ENCODE data around the gene SH3GLB1.
A peak's percentile ranks its signal among the peaks of the same experiment; 100 is the strongest.
"Not testable (repeated sequence)": the region's sequence is repeated elsewhere in the genome, so short reads cannot be mapped to it uniquely, and the experiment has no call there.

Gene SH3GLB1

DNA sequence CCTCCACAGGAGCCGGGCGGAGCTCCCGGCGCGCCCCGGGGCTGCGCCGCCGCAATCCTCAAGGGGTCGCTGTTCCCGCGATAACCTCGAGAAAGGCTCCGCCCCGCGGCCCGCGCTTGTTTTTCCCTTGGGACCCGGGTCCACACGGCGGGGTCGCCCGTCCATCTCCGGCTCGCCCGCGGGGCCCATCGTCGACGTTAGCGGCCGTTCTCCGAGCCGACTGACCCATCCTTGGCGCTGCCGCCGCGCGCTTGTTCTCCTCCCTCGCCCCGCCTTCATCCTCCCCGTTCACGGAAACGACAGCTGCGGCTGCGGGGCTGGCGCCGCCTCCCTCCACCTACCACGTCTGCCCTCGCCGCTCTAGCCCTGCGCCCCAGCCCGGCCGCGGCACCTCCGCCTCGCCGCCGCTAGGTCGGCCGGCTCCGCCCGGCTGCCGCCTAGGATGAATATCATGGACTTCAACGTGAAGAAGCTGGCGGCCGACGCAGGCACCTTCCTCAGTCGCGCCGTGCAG, at the start of gene SH3GLB1:
Gene SH3GLB1, plus strand, starts transcription at position 119 of the 514 bp plus-strand sequence. Its CDS starts 324 bp downstream, at position 443.
- peak; percentile 92 for DNase-seq

DNA sequence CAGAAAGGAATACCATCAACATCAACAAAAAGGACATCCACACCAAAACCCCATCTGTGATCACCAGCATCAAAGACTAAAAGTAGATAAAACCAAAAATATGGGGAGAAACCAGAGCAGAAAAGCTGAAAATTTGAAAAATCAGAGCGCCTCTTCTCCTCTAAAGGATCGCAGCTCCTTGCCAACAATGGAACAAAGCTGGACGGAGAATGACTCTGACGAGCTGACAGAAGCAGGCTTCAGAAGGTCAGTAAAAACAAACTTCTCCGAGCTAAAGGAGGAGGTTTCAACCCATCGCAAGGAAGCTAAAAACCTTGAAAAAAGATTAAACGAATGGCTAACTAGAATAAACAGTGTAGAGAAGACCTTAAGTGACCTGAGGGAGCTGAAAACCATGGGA, 46.0 kb upstream of the SH3GLB1 start:
- not testable (repeated sequence) for DNase-seq

- DNase-seq: no peak
These were observed 38.0 kb upstream of the SH3GLB1 start for GRCh38 chr1:86666368-86666767.

- no peak for DNase-seq
These were observed 16.8 kb upstream of the SH3GLB1 start for GRCh38 chr1:86687595-86687994.

- no peak for DNase-seq
These were observed 11.7 kb upstream of the SH3GLB1 start for GRCh38 chr1:86692641-86693040.

- no peak for DNase-seq
These were observed 9.0 kb upstream of the SH3GLB1 start for GRCh38 chr1:86695400-86695799.

DNA sequence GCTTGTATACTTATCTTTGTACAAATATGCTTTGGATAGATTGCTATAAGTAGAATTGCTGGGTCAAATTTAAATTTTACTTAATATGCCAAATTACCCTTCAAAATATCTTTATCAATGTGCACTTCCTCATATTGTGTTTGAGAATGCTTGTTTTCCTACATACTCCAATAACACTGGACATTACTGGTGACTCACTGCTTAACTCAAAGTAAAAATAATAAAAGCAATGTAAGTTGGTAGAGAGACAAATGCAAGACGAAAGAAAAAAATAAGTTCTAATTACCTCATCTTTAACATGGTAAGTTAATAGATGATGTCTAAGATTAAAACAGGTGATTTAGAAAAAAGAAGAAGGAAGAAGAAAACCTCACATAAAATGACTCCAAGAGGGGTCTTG, 7.9 kb upstream of the SH3GLB1 start:
- no peak for DNase-seq

DNA sequence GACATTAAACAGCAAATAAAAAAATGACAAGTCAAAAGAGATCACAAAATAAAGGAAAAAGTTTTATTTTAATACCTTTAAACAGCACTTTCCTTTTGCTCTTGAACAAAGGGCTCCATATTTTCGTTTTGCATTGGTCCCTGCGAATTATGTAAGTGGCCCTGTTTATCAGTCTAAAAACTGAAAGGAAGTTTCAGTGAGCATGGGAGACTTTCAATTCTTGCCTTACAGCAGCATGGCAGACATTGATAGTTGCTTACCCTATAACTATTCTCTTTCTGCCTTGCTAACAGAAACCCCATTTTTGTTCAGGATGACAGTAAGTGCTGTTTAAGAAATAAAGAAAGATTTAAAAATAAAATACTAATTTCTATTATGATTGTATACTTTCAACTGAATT, 5.2 kb upstream of the SH3GLB1 start:
- DNase-seq: no peak

GRCh38 chr1:86701731-86702130, 2.6 kb upstream of the SH3GLB1 start:
- DNase-seq: no peak

GRCh38 chr1:86702954-86703494, 1.4 kb upstream of the SH3GLB1 start:
- DNase-seq: not testable (repeated sequence)

DNA sequence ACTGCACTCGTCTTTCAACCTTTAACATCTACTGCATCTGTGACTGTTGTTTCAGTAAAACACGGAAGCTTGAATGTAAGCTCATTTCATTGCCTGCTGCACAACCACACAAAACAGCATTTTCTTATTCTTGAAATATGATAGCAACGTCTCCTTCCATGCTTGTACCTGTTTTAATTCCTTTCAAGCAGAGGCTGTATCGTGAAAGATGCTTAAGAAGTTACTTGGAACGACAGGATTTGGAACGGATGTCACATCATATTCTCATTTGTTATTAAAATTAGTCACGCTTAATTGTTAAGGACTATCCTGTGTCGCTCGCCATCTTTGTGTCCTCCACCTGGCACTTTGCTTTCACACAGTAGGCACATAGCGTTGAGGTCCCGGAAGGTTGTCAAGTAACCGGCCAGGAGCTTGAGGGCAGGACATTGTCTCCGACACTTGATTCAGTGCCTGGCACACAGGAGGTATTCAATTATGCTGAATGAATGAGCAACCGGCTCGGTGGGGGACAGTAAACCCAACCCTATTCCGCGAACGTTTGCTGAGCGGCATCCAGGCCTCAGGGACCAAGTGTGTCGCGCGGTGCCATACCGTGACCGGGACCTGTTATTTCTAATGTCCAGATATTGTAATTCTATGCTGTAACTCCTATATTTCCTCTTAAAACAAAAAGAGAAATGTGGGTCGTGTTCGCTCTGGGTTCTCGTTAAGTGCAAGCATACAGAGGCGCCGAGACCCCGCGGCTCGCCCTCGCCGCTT, 499 bp upstream of the SH3GLB1 start:
- peak; percentile 61 for DNase-seq

- DNase-seq: peak; percentile 57
These were observed 742 bp downstream of the SH3GLB1 start for GRCh38 chr1:86704972-86705664.

- no peak for DNase-seq
These were observed 1.2 kb downstream of the SH3GLB1 start for GRCh38 chr1:86705665-86705985.

GRCh38 chr1:86706018-86706635, 1.8 kb downstream of the SH3GLB1 start:
- DNase-seq: no peak

DNA sequence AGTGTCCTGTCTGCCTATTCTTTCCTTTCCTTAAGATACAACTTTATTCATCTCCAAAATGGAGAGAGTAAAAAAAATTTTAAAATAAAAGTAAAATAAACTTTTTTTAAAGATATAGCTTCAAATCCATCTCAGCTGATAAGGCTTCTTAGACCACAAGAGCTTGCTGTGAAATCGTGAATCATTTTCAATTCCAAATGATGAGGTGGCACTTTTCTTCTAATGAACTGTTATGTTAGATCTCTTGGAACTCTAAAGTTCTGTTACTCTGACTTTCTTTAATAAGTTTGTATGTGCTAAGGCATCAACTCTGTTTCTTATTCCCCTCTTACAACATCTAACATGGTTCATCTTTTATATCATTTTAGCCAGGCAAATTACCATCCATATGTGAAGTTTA, 4.5 kb downstream of the SH3GLB1 start:
- peak; percentile 13 for DNase-seq

DNA sequence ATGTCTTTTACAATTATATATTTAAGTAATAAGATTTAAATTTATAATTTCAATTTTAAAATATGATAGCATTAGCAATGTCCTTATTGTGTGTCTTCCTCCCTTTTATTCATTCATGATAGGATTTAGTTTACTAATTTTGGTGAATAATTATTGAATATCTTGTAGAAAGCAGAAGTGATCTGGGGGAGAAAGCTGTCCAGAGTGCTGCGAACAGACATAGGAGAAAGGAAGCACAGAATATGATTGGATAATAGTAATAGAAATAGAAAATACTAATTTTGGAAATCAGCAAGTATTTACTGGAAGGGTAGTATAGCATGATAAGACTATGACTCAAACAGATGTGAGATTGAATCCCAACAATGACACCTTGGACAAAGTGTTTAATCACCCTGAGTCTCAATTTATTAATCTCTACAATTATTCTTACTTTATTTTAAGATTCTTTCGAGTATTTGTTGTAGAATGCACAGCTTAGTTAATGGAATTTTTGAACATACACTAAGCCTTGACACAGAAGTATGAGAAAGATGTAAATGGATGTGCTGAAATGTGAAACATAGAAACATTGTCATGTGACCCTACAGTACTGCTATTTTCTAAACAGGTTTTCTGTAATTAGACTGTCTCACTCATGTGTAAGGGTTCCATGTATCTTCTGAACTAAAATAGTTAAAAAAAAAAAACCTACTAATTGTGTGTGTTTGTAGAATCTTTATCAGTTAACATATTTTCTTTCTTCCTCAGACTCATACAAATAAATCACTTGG, 7.9 kb downstream of the SH3GLB1 start:
- DNase-seq: no peak

GRCh38 chr1:86713477-86713876, 9.1 kb downstream of the SH3GLB1 start:
- no peak for DNase-seq

GRCh38 chr1:86714159-86714558, 9.8 kb downstream of the SH3GLB1 start:
- no peak for DNase-seq

- peak; percentile 31 for DNase-seq
These were observed 10.3 kb downstream of the SH3GLB1 start for GRCh38 chr1:86714561-86715244.

DNA sequence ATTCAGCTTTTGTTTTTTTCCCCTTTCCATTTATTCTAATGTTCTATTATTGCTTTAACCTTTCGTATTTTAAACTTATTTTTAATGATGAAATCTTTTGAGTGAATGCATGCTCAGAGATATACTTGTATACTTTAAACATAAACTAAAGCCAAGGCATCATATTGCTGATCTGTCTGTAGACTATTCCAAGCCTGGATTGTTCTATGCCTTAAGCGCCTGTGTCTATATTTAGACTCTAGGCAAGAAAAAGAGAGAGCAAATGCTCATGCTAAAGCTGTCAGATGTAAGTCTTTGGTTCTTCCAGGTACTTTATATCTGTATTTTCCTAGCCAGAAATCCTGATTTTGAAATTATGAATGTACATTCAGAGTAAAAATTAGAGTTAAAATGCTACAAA, 14.4 kb downstream of the SH3GLB1 start:
- DNase-seq: no peak

DNA sequence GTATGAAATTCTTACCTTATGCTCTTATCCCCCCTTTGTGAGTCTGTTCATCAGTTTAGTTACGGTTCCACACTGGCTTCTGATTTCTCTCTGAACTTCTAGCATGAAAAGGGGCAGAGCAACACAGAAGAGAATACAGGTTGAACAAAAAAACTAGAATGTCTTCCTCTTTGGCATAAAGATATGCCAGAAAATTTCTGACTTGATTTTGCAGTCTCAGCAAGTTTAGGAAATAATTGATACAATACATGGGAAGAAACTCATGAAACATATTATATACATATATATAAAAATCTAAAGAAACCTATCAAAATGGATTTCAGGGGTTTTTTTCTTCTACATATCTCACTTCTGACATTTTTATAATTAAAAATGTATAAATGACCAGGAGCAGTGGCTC, 27.0 kb downstream of the SH3GLB1 start:
- DNase-seq: no peak

DNA sequence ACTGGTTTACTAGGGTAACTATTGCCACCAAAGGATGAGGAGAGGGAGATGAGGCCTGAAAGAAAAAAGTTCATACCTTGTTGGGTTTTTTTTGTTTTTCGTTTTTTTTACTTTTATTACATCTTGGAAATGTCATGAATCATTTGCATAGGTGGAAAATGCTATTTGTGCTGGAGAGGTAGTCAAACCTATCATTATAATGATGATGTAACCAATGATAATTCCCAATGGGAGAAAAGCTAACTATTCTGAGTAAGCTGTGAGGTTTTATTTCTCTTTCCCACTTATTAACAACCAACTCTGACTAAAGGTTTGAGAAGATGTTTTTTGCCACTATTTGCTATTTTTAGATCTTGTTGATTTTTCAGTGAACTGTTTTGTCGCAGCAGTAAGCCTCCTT, 29.0 kb downstream of the SH3GLB1 start:
- DNase-seq: no peak

All from activated CD4-positive, alpha-beta T cell treated with anti-CD3 and anti-CD28 coated beads, Interleukin-2, Interleukin-6, amounts not matched to agents 100 ng/mL and 50 ng/mL, durations not matched to agents 16 hours and 8 hours (primary cell).